Right forelimb (tissue), 1 donor: ENCODE data around the gene OVCA2.
A peak's percentile ranks its signal among the peaks of the same experiment; 100 is the strongest.

Experiments used
- DNase-seq: peaks from one replicate; pipeline ENCODE4 v3.0.0-alpha.2; 2018

OVCA2 gene

DNA sequence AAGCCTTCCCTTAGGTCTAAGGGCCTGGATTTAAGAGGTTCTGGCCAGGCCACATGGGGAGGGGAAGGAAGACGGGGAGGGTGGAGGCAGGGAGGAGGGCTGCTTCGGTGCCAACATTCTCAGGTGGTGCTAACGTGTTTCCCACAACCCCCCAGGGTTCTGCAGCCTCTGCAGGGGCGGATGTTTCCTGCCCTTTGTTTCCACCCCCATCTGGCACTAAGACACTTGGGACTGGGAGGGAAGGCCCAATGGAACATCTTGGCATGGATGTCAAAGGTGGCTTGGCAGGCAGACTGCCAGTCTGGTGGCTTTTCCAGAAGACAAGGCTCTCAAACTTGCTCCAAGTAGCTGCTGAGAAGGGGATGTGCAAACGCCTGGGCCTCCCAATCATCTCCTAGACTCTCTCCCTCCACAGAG, 25.8 kb downstream of the OVCA2 start:
- DNase-seq, result peak; percentile 47

DNA sequence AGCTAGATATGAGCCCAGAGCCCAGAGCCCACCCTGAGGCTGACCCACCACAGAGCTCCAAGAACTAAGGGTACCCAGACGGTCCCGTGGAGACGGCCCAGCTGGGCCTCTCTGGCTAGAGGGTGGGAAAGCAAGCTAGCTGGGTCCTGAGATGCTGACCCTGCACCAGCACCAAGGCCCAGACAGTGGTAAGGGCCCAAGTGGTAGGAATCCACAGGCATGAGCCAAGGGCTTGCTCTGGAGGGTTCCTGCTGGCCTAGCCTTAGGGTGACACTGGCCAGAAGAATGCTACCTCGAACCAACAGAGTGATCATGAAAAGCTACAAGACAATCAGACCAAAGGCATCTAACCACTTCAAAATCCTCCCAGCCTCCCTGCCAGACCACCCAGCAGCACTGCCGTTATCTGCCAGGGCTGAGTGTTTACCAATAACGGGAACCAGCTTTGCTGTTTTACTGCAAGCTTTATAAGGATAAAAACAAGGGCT, 26.3 kb downstream of the OVCA2 start:
- peak; percentile 58 for DNase-seq

DNA sequence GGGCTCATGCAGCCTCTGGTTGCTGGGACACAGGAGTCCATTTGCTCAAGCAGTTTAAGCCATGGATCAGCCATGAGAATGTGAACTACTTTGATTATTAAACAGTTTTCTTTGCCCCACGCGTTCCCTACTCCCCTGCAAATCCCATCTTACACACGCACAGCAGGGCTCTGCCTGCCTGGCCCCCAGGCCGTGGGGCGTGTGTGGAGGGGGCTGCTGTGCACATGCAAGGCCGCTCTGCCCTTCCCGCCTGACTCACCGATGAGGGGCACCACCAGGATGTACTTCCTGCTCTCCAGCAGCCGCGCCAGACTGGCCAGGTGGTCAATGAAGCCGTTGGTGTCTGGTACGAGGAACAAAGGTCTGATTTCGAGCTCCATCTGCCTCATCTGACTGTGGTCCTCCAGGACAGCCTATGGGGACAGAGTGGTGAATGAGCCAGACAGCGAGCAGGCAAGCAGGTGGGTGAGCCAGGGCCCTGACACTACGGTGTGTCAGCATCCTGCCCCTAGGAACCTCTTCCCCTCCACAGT, 26.8 kb downstream of the OVCA2 start:
- no peak for DNase-seq

DNA sequence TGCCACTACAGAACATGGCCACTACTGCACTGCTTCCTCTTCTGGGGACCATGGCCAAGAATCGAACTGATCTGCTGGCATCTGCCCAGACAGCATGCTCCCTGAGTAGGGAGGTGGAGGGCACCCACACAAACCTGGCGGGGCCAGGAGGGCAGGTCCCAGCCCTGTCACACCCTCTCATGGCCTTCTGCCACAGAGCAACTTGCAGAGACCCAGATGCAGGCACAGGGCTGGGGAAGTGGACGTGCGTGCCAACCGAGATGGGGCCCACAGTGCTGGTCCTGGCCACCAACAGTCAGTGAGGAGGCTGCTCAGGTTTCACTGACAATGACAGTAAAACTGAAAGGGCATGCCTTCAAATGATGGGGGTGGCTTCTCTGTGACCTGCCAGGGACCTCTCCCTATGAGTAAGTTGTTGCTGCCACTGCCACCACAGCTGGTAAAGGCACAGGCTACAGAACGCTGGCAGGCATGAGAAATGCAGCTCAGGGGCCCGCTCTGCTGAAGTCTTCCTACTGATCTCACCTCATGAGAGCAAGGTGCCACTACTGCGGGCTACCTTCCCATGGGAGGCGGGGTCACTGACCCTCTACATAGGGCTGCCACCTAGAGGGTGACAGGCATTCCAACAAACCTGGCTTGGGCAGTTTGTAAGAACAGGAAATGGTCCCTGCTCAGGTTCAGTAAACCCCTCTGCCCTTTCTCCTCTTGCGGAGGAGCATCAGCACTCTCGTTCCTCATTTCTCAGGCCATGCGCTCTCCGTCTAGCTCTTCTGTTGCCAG, 28.6 kb downstream of the OVCA2 start:
- DNase-seq, result no peak

DNA sequence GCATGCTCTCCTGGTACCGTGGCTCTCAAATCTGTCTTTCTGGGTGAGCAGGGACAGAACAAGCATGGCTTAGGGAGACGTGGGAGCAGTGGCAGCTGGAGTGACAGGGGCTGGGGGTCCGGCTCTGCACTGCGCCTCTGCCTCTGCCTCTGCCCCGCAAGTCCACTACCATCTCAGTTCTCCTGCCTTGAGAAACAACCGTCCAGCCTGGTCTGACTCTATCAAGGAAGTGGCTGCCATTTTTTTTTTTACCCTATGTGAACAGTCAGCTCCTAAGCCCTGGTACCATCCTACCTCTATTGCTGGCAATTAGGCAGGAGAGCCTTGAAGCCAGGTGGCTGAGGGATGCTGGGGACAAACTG, 29.2 kb downstream of the OVCA2 start:
- DNase-seq, result no peak

DNA sequence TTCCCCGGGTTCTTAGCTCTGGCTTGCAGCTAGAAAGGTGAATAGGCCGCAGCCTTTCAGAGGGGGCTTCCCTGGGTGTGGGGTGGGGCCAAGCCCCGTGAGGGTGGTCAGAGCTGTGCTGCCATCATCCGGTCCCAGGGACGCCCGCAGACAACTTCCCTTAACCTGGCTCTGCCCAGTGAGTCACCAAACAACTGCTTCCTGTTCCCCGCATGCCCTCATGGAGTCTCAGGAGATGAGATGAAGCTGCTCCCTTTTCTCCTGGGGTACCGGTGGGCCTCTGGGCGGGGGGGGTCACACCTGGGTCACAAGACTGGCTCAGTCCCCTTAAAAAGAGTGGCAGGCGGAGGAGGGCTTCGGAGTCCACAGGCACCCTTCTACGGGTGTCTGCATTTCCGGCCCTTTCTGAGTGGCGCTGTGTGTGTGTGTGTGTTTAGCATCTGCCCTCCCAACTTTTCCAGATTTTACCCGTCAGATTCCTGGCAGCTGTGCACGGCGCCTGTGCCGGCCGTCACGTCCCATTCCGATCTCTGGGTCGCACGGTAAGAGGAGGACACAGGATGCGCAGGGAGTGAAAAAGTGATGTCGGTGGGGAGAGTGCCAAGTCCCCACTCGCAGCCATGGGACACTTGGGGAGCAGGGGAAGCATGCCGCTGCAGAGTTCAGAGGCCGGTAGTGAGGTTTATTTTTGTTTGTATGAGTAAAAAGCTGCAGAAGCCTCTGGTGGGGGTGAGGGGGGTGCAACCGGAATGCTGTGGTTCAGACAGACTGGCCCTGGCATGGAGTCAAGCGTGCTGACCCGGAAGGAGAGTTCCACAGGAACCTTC, 29.8 kb downstream of the OVCA2 start:
- DNase-seq, result peak; percentile 51

DNA sequence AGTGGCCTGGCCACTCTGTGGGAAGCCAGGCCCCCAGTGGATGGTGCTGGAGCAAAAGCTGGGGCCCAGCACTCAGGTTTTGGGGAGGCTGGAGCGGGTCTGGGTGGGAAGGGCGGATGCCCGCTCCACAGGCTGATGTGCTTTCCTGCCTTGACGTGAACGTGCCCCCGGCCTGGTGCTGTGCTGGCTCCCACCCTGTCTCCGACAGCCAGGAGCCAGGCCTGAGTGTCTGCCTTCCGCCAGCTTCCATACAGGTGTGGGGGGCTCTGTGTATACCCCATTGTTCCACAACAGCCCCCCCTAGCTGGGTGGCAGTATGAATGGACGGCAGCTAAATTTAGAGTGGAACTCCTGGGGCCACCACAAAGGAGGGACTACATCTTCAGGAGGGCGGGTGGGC, 33.1 kb downstream of the OVCA2 start:
- DNase-seq, result no peak

DNA sequence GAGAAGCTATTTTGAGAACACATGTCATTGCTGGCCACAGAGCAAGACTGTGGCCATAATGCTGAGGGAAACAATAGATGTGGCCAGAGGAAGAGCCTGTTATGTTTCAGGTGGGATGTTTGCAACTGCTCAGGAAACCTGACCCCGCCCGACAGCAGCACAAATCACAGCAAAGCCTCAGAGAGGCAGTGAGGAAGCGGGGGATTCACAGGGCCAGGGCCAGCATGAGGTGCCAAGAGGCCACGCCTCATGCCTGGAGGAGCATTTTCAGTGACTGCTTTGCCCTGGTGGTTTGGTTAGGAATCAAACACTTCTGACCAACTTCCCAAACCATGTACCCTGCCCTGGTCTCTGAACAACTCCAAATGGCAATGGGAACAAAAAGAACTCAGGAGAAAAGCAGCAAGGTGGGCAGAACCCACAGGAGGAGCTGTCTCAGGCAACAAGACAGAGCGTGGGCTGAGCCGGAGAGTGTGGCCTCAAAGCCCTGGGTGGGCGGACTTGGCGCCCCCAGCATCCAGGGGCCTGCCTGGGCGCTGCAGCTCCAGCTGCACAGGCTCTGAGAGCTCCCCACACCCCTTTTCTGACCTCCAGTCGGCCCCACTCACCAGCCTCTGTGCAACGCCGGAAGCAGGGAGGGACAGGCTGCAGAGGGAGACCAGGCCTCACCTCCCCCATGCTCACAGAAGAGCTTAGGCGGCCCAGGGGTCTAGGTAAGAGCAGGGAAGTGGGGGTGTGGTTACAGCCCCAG, 33.7 kb downstream of the OVCA2 start:
- DNase-seq, result peak; percentile 84

DNA sequence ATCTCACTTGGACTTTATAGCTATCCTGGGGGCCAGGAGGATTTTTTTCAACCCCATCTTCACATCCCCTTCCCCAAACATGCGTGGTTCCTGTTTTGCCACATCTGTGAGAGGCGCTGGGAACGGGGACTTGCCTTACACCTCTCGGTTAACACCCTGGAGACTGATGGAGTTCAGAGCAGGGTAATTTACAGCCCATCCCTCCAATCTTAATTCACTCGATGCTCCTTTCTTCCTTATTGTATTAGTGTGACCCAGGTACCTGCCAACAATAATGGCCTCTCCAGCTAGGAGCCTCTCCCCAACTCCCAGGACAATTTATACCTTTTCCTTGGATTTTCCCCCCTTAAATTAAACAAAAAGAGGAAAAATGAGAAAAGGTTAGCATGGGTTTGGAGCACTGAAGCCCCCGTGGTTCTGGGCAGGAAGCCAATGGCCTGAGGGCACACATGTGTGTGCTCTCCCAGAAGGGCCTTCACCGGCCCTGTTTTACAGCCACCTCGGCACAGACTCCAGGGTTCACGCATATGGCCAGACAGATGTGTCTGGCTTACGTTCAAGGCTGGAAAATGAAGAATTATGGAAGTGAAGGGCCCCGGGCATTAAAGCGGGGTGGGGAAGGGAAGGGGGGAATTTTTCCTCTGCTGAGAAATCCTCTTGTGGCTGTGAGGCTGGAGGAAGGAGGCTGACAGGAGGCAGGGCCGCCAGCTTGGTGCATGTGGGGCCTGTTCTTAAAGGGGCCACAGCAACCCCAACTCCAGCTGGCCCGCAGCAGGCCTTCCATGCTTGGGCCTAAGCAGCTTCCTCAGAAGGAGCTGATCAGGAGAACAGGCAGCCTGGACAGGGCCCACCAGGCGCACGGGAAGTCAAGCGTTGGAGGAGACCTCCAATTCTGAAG, 34.5 kb downstream of the OVCA2 start:
- peak; percentile 80 for DNase-seq

DNA sequence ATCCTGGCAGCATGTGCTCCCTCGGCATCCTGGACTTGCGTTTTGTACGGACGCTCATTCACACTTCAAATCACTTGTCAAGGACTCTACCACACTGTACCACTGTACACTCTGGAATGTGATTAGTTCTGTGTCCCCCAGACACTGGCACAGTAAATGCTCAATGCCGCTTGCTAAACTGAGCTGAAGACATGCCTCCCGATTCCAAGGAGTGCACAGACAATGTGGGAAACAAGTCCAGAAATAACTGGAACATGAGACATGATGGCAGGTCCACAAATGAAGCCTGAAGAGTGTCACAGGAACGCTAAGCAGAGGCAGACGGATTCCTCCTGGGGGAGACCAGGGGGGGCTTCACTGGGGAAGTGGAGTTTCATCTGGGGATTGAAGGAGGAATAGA, 35.2 kb downstream of the OVCA2 start:
- DNase-seq, result no peak

DNA sequence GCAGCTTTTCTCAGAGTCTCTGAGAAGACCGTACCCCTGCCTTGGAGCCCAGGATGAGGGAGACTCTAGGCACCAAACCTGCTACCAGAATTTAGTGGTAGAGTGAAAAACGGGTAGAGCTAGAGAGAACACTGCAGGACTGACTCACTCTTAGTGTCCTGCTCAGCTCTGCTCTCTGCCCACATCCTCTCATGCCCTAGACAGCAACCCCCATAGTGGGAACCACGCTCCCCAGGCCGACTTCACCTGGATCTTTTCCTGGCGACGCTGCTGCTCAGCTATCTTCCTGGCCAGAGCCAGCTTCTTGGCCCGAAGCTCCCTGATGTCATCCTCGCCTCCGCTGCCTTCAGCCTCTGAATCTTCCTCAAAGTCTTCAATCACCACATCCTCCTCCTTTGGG, 39.7 kb downstream of the OVCA2 start:
- DNase-seq, result no peak

DNA sequence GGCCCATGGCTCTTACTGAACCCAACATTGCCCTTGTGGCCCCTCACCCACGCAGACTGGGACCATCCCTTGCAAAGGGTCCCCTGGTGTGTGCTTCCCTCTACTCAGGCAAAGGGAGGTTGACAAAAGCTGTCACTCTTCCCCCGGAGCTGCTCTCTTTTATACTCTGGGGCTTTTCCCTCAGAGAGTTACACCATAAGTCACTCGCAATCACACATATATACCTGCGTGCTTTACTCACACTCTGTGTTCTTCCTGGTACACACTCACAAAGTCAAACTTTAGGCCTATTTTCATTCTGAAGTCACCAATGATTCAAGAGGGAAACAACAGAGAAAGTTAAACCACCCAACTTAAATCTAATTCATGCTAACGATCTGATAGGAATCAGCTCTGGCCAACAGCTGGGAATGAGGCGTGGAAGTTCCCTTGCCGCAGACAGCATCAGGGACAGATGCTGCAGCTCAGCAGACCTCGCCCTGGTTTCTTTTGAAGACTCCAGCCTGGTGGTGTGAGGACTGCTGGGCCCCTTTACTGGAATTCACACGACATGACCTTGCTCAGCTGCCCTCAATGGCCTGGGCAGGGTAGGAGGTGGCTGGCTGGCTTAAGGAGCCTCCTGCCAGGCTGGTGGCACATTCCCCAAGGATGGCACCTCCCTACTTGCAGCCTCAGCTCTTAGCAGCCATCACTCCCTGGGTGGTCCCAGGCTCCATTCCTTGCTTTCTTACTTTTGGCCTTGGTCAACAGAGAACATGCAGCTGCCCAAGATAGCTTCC, 40.4 kb downstream of the OVCA2 start:
- DNase-seq, result no peak

DNA sequence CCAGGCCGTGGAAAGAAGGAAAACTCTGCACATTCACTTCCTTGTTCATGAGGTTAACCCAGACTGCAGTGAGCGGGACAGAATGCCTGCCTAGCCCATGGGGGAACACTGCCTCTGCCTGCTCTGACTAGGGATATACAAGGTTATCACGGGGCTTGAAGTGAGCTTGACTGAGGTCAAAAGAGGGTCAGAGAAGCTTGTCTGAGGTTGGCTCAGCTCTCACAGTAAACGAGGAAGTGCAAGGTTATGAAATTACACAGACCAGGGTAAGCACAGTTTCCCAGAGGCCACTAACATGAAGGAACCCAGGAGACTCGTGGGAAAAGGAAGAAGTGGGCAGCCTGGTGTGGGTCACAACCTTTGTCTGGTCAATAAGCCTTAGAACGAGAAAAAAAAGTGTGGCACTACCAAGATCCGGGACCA, 41.8 kb downstream of the OVCA2 start:
- DNase-seq, result no peak

DNA sequence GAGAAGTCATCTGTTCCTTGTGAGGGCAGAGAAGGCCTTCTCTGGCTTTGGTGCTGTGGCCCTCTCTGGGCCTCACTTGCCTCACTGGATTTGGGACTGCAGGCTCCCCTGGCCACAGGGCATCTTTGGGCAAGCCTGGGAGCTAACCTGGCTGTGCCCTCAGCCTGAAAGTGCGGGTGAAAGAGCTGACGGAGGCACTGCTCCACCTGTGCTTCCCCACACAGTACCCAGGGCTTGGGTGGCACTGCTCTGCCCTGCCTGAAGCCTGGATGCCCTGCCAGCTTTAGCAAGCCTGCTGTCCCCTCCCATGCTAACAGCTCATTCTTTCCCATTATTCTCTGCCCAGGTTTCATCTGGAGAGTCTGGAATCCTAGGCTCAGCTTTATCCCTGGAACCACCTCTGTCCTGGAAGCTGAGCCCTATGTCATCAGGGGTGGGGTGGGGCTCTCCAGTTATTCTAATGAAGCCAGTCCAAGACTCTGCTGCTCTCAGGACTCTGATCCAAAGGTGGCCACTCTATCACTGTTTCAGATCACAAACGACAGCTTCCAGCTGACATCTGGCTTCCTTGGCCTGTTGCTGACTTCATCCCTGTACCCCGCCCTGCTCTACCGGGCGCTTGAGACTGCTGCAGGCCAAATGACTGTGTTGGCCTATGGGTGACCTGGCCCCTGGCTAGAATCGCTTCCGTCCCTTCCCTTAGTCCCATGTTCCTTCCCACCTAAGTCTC, 42.4 kb downstream of the OVCA2 start:
- DNase-seq, result peak; percentile 71

DNA sequence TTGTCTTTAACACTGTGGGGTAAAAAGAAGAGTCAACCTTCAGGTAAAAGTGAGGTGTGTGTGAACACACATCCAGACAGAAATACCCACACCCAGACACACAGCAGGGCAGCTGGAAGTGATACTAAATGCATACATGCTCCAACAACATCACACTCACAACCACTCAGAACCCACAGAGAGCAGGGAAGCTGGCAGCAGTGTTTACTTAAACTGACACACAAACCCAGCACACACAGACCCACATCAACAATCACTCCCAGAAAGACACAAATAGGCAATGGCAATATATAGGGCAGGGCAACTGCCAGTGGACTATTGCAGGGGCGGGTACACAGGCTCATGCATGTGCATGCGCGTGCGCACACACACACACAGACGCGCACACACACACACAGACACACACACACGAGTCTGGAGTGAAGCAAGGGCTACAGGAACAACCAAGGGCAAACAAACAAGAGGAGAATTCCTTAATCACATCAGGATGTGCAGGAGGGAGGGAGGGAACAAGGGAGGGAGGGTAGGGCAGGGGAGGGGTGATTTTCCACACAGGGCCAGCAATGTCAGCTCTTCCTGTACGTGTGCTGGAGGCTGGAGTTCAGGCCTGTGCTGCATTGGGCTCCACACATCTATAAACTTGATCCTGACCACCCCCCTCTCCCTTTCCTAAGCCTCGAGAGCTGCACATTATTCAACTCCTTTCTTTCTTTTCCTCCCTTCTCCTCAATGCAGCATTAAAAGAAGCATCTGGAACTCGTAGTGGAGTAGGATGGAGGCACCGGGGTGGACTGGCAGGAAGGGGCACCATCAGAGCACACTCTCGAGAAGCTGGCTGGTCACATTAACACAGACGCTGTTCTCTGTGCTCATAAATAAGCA, 43.2 kb downstream of the OVCA2 start:
- peak; percentile 78 for DNase-seq

DNA sequence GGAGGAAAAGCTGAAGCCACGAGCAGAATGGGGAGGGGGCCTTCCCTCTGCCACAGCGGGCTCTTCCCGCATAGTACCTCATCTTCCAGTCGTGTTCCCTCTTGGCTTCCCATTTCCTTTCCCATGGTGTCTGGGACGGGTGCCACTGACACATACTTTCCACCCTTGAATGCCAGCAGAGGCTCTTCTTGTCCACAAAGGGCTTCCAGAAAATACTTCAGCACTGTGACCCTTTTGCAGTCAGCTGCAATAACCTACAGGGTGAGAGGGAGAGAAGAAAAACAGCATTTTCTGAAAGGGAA, 43.8 kb downstream of the OVCA2 start:
- DNase-seq, result peak; percentile 85

DNA sequence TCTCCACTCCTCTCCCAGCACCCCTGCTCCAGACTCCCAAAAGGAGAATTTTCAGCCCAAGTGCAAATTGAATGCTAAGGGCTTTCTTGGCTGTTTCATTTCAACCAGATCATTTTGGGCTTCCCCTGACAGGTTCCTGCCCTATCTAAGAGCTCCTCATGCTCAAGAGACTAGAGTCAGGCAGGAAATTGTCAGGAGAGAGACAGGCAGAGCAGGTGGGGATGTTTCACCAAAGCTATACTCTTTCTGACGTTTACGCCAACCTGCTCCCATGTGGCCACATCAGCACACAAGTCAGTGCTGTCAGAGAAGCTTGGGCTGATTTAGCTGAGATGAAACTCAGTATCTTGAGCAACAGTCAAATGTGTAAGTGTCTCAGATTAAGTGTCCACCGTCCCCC, 44.5 kb downstream of the OVCA2 start:
- DNase-seq, result no peak

DNA sequence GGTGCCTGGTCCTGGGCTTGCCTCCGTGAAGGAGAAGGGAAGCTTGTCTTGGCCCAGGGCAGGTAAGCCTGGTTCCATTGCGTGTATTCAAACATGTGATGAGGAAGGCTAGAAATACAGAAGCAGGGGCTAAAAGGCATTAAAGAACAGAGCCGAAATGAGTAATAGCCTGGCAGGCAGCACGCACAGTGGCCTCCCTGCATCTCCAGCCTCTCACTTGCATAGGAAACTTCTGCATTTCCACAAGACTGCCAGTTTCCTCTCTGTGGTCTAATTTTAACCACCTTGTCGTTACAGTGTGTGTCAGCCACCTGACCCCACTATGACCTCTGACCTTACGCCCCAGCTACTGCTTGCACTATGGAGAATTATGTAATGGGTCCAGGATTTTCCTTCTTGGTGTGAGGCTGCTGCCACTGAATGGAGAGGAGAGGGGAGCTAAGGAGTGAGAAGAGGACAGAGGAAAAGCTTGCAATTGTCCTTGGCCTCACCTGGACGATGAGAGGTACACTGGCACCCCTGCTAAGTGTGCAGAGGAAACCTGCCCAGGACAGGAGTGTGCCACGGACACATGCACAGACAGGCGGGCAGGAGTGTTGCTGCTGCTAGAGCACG, 45.9 kb downstream of the OVCA2 start:
- peak; percentile 55 for DNase-seq

DNA sequence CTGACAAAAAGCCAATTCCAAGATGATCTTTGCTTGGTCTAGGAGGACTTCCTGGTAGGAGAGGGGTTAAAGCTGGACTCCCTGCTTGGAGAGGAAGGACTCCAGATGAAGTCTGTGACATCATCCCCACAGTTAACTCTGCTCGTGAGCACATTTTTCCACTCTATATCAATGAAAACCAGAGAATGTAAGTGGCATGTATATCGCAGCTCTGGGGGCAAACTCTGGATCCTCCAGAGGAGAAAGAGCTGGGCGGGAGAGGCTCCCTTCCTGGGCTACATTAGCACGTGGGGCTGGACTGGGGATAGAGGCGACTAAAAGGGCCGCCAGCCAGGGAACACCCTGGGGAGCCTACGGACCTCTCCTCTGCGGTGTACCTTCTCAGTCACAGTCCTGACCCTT, 47.2 kb downstream of the OVCA2 start:
- peak; percentile 56 for DNase-seq
